ENCODE results near the gene PCCA. TPM values are rescaled to one million over a fixed set of nuclear protein-coding genes. Genes with fewer than 3 reads are reported as not detected.
"Not testable (repeated sequence)": the region's sequence is repeated elsewhere in the genome, so short reads cannot be mapped to it uniquely, and the experiment has no call there.

Gene PCCA
- total and polyA plus RNA-seq, 2 donors from 2014 or later: 86.2 to 222 TPM

DNA sequence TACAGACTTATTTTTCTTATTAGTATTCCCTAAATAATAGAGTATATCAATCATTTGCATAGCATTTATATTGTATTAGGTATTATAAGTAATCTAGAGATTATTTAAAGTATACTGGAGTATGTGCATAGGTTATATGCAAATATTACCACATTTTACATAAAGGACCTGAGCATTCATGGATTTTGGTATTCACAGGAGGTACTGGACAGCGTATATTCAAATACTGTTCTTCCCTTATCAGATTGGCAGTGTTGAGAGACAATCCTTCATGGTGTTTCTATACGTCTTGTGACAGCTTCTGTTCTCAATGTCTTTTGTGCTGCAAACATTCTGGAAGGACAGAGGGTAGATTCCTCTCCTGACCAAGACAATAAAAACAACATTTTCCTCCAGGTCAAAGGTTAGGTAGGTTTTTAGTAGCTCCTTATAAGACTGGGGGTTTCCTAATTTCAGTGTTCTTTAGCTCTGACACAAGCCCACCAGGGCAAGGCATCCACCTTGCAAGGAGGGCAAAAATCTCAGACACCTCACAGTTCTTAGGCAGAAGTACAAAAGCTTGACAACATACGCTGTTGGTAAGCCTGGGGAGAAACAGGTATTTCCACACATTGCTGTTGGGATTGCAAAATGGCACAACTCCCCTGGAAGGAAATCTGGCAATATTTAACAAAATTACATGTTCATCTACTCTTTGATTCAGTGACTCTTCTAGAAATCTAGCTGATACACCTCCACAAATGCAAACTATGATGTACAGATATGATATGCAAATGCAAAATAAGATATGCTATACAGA, 20.6 kb upstream of the PCCA start:
- no peaks in the 10 kb centered on the region for H3K4me1 ChIP-seq (ENCODE audit: control insufficient read depth in 2 of 3, insufficient read depth in 2 of 3, low read depth in 1 of 3, low read length in 3 of 3)

DNA sequence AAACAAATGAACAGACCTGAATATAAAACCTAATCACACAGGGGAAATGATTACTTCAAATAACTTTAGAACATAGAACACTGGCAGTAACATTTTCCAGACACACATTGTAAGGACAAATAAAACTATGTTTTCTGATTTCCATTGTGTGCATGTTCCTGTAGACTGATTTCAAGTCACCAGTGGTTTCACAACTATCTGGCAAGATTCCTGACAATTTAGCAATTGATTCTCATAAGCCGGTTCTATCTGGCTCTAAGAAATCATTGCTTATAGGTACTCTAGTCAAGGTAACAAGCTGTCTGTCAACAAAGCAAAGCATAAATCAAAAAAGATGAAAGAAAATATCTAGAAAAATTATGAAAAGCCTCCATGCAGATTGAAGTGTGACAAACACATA, 19.6 kb upstream of the PCCA start:
- no peaks in the 10 kb centered on the region for H3K27me3 ChIP-seq (ENCODE audit: control insufficient read depth, insufficient read depth, low read length)
- H3K9me3 ChIP-seq (ENCODE audit: control insufficient read depth in 2 of 3, insufficient read depth in 1 of 3, low read length in 3 of 3): no peaks in the 10 kb centered on the region
- DNase-seq (no peak), FAIRE-seq (no peak)
- intact Hi-C loops (cut with DNase I): no loop called here
- no peak overlapping the region for H3K4me3 ChIP-seq (ENCODE audit: low read length in 3 of 3)
- H3K4me1 ChIP-seq (ENCODE audit: control insufficient read depth in 2 of 3, insufficient read depth in 2 of 3, low read depth in 1 of 3, low read length in 3 of 3): no peaks in the 10 kb centered on the region
- no peaks in the 10 kb centered on the region for H3K36me3 ChIP-seq (ENCODE audit: control insufficient read depth in 2 of 3, insufficient read depth in 3 of 3, low read length in 3 of 3)
- H3K9ac ChIP-seq (ENCODE audit: low read length in 3 of 3): no peak overlapping the region
- H3K27ac ChIP-seq (ENCODE audit: low read depth in 2 of 2, low read length in 2 of 2): no peak overlapping the region
- TF ChIP-seq, protein P1, sequence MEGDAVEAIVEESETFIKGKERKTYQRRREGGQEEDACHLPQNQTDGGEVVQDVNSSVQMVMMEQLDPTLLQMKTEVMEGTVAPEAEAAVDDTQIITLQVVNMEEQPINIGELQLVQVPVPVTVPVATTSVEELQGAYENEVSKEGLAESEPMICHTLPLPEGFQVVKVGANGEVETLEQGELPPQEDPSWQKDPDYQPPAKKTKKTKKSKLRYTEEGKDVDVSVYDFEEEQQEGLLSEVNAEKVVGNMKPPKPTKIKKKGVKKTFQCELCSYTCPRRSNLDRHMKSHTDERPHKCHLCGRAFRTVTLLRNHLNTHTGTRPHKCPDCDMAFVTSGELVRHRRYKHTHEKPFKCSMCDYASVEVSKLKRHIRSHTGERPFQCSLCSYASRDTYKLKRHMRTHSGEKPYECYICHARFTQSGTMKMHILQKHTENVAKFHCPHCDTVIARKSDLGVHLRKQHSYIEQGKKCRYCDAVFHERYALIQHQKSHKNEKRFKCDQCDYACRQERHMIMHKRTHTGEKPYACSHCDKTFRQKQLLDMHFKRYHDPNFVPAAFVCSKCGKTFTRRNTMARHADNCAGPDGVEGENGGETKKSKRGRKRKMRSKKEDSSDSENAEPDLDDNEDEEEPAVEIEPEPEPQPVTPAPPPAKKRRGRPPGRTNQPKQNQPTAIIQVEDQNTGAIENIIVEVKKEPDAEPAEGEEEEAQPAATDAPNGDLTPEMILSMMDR (IDR thresholded peaks at IDR 0.05; ENCODE audit: borderline replicate concordance, extremely low read depth, insufficient read depth): no peak

More for the DNA sequence above, 20.6 kb upstream of the PCCA start:
- H3K36me3 ChIP-seq (ENCODE audit: control insufficient read depth in 2 of 3, insufficient read depth in 3 of 3, low read length in 3 of 3): no peaks in the 10 kb centered on the region
- FAIRE-seq: no peak
- TF ChIP-seq, protein P1 (IDR thresholded peaks at IDR 0.05; ENCODE audit: borderline replicate concordance, extremely low read depth, insufficient read depth): no peak
- intact Hi-C loops (cut with DNase I): no loop called here
- H3K9ac ChIP-seq (ENCODE audit: low read length in 3 of 3): no peak overlapping the region
- H3K9me3 ChIP-seq (ENCODE audit: control insufficient read depth in 2 of 3, insufficient read depth in 1 of 3, low read length in 3 of 3): no peaks in the 10 kb centered on the region
- no peak overlapping the region for H3K4me3 ChIP-seq (ENCODE audit: low read length in 3 of 3)
- H3K27me3 ChIP-seq (ENCODE audit: control insufficient read depth, insufficient read depth, low read length): no peaks in the 10 kb centered on the region
- DNase-seq: no peak
- no peak overlapping the region for H3K27ac ChIP-seq (ENCODE audit: low read depth in 2 of 2, low read length in 2 of 2)

DNA sequence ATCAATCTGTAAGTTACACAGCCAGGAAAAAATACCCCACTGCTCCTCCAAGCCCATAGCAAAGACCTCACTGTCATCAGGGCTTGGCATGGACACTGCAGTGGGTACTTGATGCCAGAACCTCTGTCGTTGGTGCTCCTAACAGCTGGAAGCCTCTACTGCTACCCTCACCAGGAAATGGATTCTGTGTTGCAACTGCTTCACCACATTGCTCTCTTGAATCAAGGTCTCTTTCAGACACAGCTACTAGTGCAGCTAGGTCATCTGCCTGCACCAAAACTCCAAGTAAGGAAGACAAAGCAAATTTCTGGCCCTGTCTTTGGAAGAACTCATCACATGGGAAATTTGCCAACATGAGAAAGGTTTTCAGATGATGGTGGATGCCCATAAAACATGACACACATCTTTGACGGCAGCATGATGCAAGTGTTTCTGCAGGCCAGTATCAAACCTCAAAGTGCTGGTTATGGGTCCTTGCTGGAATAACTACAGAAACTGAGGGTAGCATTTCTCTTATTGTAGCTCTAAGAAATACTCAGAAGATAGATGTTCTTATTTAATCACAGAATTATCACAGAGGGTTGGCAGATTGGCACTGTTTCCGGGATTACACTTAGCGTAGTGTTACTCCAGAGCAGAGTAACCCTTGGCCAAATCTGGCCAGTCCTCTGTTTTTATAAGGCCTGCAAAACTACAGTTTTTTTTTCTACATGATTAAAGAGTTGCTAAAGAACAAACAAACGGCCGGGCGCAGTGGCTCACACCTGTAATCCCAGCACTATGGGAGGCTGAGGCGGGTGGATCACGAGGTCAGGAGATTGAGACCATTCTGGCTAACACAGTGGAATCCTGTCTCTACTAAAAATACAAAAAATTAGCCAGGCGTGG, 12.9 kb upstream of the PCCA start:
- H3K4me1 ChIP-seq (ENCODE audit: control insufficient read depth in 2 of 3, insufficient read depth in 2 of 3, low read depth in 1 of 3, low read length in 3 of 3): no peaks in the 10 kb centered on the region
- intact Hi-C loops (cut with DNase I): no loop called here
- FAIRE-seq (no peak), DNase-seq (no peak)
- H3K4me3 ChIP-seq (ENCODE audit: low read length in 3 of 3): no peak overlapping the region
- no peaks in the 10 kb centered on the region for H3K27me3 ChIP-seq (ENCODE audit: control insufficient read depth, insufficient read depth, low read length)
- no peak overlapping the region for H3K27ac ChIP-seq (ENCODE audit: low read depth in 2 of 2, low read length in 2 of 2)
- TF ChIP-seq, protein P1 (IDR thresholded peaks at IDR 0.05; ENCODE audit: borderline replicate concordance, extremely low read depth, insufficient read depth): no peak
- H3K36me3 ChIP-seq (ENCODE audit: control insufficient read depth in 2 of 3, insufficient read depth in 3 of 3, low read length in 3 of 3): no peaks in the 10 kb centered on the region
- no peak overlapping the region for H3K9ac ChIP-seq (ENCODE audit: low read length in 3 of 3)
- no peaks in the 10 kb centered on the region for H3K9me3 ChIP-seq (ENCODE audit: control insufficient read depth in 2 of 3, insufficient read depth in 1 of 3, low read length in 3 of 3)

DNA sequence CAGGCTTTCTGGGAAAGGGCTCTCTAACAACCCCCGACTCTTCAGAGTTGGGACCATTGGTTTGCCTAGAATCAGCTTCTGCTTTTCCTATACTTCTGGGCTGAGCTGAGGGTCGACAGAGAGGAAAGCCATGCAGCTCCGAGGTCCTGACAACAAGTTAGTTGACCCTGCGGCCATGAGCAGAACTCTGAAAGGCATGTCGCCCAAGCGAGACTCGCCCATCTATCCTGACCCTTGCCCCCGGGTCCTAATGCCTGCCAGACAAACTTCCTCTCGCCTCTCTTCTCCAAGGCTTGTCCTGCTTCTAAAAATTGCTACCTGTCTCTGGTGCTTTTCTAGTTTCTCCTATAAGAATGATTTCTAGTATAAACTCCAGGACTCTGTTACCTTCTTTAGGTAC, 9.9 kb upstream of the PCCA start:
- intact Hi-C loops (cut with DNase I); H3K27ac ChIP-seq (ENCODE audit: low read depth in 2 of 2, low read length in 2 of 2); DNase-seq; FAIRE-seq; H3K4me3 ChIP-seq (ENCODE audit: low read length in 3 of 3); H3K36me3 ChIP-seq (ENCODE audit: control insufficient read depth in 2 of 3, insufficient read depth in 3 of 3, low read length in 3 of 3); H3K27me3 ChIP-seq (ENCODE audit: control insufficient read depth, insufficient read depth, low read length); H3K9ac ChIP-seq (ENCODE audit: low read length in 3 of 3); H3K9me3 ChIP-seq (ENCODE audit: control insufficient read depth in 2 of 3, insufficient read depth in 1 of 3, low read length in 3 of 3); H3K4me1 ChIP-seq (ENCODE audit: control insufficient read depth in 2 of 3, insufficient read depth in 2 of 3, low read depth in 1 of 3, low read length in 3 of 3): not testable (repeated sequence)

DNA sequence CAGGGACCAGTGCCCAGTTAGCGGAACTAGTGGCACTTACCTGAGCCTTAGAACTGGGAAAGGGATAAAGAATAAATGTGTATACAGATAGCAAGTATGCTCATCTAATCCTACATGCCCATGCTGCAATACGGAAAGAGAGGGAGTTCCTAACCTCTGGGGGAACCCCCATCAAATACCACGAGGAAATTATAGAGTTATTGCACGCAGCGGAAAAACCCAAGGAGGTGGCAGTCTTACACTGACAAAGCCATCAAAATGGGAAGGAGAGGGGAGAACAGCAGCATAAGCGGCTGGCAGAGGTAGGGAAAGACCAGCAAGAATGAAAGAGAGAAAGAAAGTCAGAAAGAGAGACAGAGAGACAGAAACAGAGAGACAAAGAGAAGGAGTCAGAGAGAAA, 5.5 kb upstream of the PCCA start:
- H3K9ac ChIP-seq (ENCODE audit: low read length in 3 of 3); DNase-seq; H3K27ac ChIP-seq (ENCODE audit: low read depth in 2 of 2, low read length in 2 of 2); H3K4me3 ChIP-seq (ENCODE audit: low read length in 3 of 3); H3K27me3 ChIP-seq (ENCODE audit: control insufficient read depth, insufficient read depth, low read length); FAIRE-seq; intact Hi-C loops (cut with DNase I); H3K36me3 ChIP-seq (ENCODE audit: control insufficient read depth in 2 of 3, insufficient read depth in 3 of 3, low read length in 3 of 3); H3K9me3 ChIP-seq (ENCODE audit: control insufficient read depth in 2 of 3, insufficient read depth in 1 of 3, low read length in 3 of 3); H3K4me1 ChIP-seq (ENCODE audit: control insufficient read depth in 2 of 3, insufficient read depth in 2 of 3, low read depth in 1 of 3, low read length in 3 of 3): not testable (repeated sequence)
